Muscle of leg (tissue), 11 donors: Measurements from ENCODE around the gene TMBIM4. TPM values are rescaled to one million over a fixed set of nuclear protein-coding genes. Genes with fewer than 3 reads are reported as not detected.
"Not testable (repeated sequence)": the region's sequence is repeated elsewhere in the genome, so short reads cannot be mapped to it uniquely, and the experiment has no call there.

Experiments used
- DNase-seq: peaks from one replicate; pipeline ENCODE4 v3.0.0; 2013
- H3K27ac ChIP-seq: one replicate; pipeline ENCODE4 v1.5.1; 2013; ENCODE audit warnings: mild to moderate bottlenecking, low read length, control low read depth
- H3K27me3 ChIP-seq: one replicate; pipeline ENCODE4 v1.6.1; 2013; ENCODE audit warnings: low read length; ENCODE audit not compliant: control insufficient read depth, insufficient read depth
- H3K36me3 ChIP-seq: one replicate; pipeline ENCODE4 v1.6.1; 2013; ENCODE audit warnings: low read length; ENCODE audit not compliant: control insufficient read depth, insufficient read depth
- H3K4me1 ChIP-seq: one replicate; pipeline ENCODE4 v1.6.1; 2013; ENCODE audit warnings: low read length; ENCODE audit not compliant: control insufficient read depth, insufficient read depth
- H3K4me3 ChIP-seq: one replicate; pipeline ENCODE4 v1.5.1; 2013; ENCODE audit warnings: low read length, control low read depth
- H3K9me3 ChIP-seq: replicated peaks from 2 replicates; pipeline ENCODE4 v1.6.1; 2013; ENCODE audit warnings: low read depth, low read length; ENCODE audit not compliant: control insufficient read depth
- WGBS: methylation state at CpG from one replicate; pipeline ENCODE4 v1.1.5; 2013; ENCODE audit warnings: missing lambda C conversion rate; ENCODE audit not compliant: insufficient coverage; 5-methylcytosine and 5-hydroxymethylcytosine counted together
- polyA plus RNA-seq, 8 donors: library from polyadenylated mRNA; unstranded; fragments of 120-200 nt; gene quantifications; one replicate each; pipeline versions ENCODE4 v1.2.1 to v1.2.3, GENCODE V29; 2013; ENCODE audit warnings: inconsistent platforms in 1 of 8, low replicate concordance in 1 of 8; ENCODE audit not compliant: insufficient read length in 8 of 8, insufficient read depth in 1 of 8
- total RNA-seq: library from RNA; stranded (reverse); fragments of 120-200 nt; gene quantifications from one replicate; pipeline ENCODE4 v1.2.4, GENCODE V29; 2013

The TMBIM4 gene
- total and polyA plus RNA-seq, 9 donors: 69.4 to 86.8 (median 76.9) TPM

GRCh38 chr12:66187821-66188220 lies 18.0 kb upstream of the TMBIM4 start:
- no peak overlapping the region for H3K4me3 ChIP-seq
- H3K27me3 ChIP-seq: peaks cover 7% of the 10 kb centered on the region
- H3K4me1 ChIP-seq: peaks cover 8% of the 10 kb centered on the region
- no peaks in the 10 kb centered on the region for H3K36me3 ChIP-seq
- no peak for DNase-seq
- no peaks in the 10 kb centered on the region for H3K9me3 ChIP-seq
- 100% methylated on average over 2 of the region's 4 CpGs for WGBS
- no peak overlapping the region for H3K27ac ChIP-seq

- peaks cover 9% of the 10 kb centered on the region for H3K27me3 ChIP-seq
These were observed 17.2 kb upstream of the TMBIM4 start for GRCh38 chr12:66187036-66187435.

GRCh38 chr12:66184822-66185221 lies 15.0 kb upstream of the TMBIM4 start:
- not testable (repeated sequence) for H3K4me3 ChIP-seq, H3K27me3 ChIP-seq, H3K36me3 ChIP-seq, DNase-seq, H3K9me3 ChIP-seq, H3K27ac ChIP-seq, H3K4me1 ChIP-seq
- WGBS: 80% methylated on average over 1 of the region's 3 CpGs

More at GRCh38 chr12:66187036-66187435, 17.2 kb upstream of the TMBIM4 start:
- no peak overlapping the region for H3K27ac ChIP-seq
- no peaks in the 10 kb centered on the region for H3K36me3 ChIP-seq
- DNase-seq: no peak
- no peak overlapping the region for H3K4me3 ChIP-seq
- no peaks in the 10 kb centered on the region for H3K9me3 ChIP-seq
- WGBS: 78% methylated on average over 1 of the region's 2 CpGs
- peaks cover 8% of the 10 kb centered on the region for H3K4me1 ChIP-seq

- DNase-seq: no peak
- no peak overlapping the region for H3K27ac ChIP-seq
- peaks cover 2% of the 10 kb centered on the region for H3K27me3 ChIP-seq
- WGBS: no CpG with 5 or more reads among the region's 3 CpGs
- no peaks in the 10 kb centered on the region for H3K4me1 ChIP-seq
- H3K4me3 ChIP-seq: no peak overlapping the region
- H3K36me3 ChIP-seq: no peaks in the 10 kb centered on the region
- peaks cover 2% of the 10 kb centered on the region for H3K9me3 ChIP-seq
These were observed 13.2 kb upstream of the TMBIM4 start for GRCh38 chr12:66182956-66183355.

GRCh38 chr12:66176105-66176900 lies 6.5 kb upstream of the TMBIM4 start:
- no peaks in the 10 kb centered on the region for H3K4me1 ChIP-seq
- H3K36me3 ChIP-seq: no peaks in the 10 kb centered on the region
- no peak overlapping the region for H3K27ac ChIP-seq
- no CpG with 5 or more reads among the region's 1 CpG for WGBS
- H3K27me3 ChIP-seq: no peaks in the 10 kb centered on the region
- H3K9me3 ChIP-seq: peaks cover 2% of the 10 kb centered on the region
- DNase-seq: peak; percentile 93
- no peak overlapping the region for H3K4me3 ChIP-seq

GRCh38 chr12:66174391-66175325 lies 4.9 kb upstream of the TMBIM4 start:
- WGBS: 95% methylated on average over 39 of the region's 54 CpGs
- H3K27ac ChIP-seq, H3K27me3 ChIP-seq, H3K4me1 ChIP-seq, H3K4me3 ChIP-seq, H3K9me3 ChIP-seq, DNase-seq, H3K36me3 ChIP-seq: not testable (repeated sequence)

GRCh38 chr12:66170606-66171005 lies 810 bp upstream of the TMBIM4 start:
- peaks cover 7% of the 10 kb centered on the region for H3K4me1 ChIP-seq
- H3K27ac ChIP-seq: peak overlapping the region; percentile 98

GRCh38 chr12:66168410-66168809 lies 1.4 kb downstream of the TMBIM4 start:
- DNase-seq: no peak
- Histone ChIP-seq H3K27me3 (no peaks in the 10 kb centered on the region), H3K36me3 (no peaks in the 10 kb centered on the region), H3K4me1 (peaks cover 7% of the 10 kb centered on the region), H3K27ac (peak overlapping the region; percentile 98), H3K4me3 (no peak overlapping the region), H3K9me3 (peaks cover 11% of the 10 kb centered on the region)
- WGBS: 68% methylated on average over 3 of the region's 8 CpGs

More at GRCh38 chr12:66170606-66171005, 810 bp upstream of the TMBIM4 start:
- no peak for DNase-seq
- Histone ChIP-seq H3K9me3 (peaks cover 2% of the 10 kb centered on the region), H3K36me3 (no peaks in the 10 kb centered on the region), H3K27me3 (no peaks in the 10 kb centered on the region), H3K4me3 (no peak overlapping the region)
- WGBS: 61% methylated on average over 2 of the region's 3 CpGs

- H3K4me3 ChIP-seq: no peak overlapping the region
- DNase-seq: no peak
- H3K27ac ChIP-seq: no peak overlapping the region
- WGBS: 100% methylated on average over 1 of the region's 2 CpGs
- no peaks in the 10 kb centered on the region for H3K27me3 ChIP-seq
- no peaks in the 10 kb centered on the region for H3K36me3 ChIP-seq
- H3K9me3 ChIP-seq: peaks cover 11% of the 10 kb centered on the region
- H3K4me1 ChIP-seq: peaks cover 7% of the 10 kb centered on the region
These were observed 3.2 kb downstream of the TMBIM4 start for GRCh38 chr12:66166561-66166960.

GRCh38 chr12:66165141-66165540 lies 4.7 kb downstream of the TMBIM4 start:
- peaks cover 7% of the 10 kb centered on the region for H3K4me1 ChIP-seq
- WGBS: no CpG with 5 or more reads among the region's 2 CpGs

More at GRCh38 chr12:66165141-66165540, 4.7 kb downstream of the TMBIM4 start:
- Histone ChIP-seq H3K9me3 (peaks cover 11% of the 10 kb centered on the region), H3K27me3 (no peaks in the 10 kb centered on the region), H3K36me3 (peaks cover 3% of the 10 kb centered on the region), H3K4me3 (no peak overlapping the region), H3K27ac (no peak overlapping the region)
- DNase-seq: no peak
